Stimulated activated CD4-positive, alpha-beta T cell treated with anti-CD3 and anti-CD28 coated beads, Interleukin-4, amount 100 ng/mL, for 24 hours (primary cell): ENCODE data around the gene EVI2B.
"Not testable (repeated sequence)": the region's sequence is repeated elsewhere in the genome, so short reads cannot be mapped to it uniquely, and the experiment has no call there.

Experiments
- DNase-seq: peaks from one replicate; pipeline ENCODE4 v3.0.0-alpha.2; 2020

The EVI2B gene

DNA sequence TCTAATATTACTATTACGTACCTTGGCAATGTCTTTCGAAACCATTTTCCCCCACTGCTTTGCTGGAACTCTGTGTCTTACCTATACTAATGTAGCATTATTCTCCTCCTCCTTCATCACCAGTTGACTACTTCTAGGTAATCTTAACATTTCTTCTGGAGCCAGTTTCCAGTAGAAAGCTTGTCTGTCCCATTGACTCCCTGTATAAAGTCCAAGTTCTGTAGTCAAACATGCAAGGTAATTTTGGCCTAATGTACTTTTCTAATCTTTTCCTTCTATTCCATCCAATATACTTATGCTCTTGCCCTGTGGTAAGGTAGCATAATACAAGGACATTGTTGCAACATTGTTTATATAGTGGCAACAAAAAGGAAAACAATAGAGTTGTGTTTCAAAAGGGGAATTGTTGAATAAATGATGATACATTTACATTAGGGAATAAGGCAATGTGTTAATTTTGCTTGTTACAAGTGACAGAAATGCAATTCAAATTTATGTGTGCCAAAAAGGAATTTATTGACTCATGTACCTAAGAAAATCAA, 44.7 kb downstream of the EVI2B start:
- no peak for DNase-seq

DNA sequence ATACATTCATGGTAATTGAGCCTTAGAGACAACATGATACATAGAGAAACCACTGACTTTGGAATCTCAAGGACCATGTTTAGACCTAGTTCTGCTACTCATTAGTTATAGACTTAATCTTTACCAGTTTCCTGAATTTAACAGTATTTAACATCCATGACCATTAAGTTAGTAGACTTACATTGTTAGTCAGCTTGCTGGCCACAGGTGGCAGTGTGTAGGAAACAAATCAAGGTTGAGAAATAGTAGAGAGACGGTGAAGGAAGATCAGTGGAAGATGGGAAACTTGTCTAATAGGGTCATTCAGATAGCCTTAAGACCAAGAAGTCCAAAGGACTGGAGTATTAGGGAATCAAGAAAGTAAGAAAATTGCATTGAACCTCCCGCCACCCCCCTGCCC, 47.8 kb downstream of the EVI2B start:
- no peak for DNase-seq

DNA sequence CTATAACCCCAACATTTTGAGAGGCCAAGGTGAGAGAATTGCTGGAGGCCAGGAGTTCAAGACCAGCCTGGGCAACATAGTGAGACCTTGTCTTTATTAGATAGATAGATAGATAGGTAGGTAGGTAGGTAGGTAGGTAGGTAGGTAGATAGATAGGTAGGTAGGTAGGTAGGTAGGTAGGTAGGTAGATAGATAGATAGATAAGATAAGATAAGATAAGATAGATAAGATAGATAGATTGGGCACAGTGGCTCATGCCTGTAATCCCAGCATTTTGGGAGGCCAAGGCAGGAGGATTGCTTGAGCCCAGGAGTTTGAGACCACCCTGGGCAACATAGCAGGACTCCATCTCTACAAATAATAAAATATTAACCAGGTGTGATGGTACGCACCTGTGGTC, 50.9 kb downstream of the EVI2B start:
- not testable (repeated sequence) for DNase-seq

DNA sequence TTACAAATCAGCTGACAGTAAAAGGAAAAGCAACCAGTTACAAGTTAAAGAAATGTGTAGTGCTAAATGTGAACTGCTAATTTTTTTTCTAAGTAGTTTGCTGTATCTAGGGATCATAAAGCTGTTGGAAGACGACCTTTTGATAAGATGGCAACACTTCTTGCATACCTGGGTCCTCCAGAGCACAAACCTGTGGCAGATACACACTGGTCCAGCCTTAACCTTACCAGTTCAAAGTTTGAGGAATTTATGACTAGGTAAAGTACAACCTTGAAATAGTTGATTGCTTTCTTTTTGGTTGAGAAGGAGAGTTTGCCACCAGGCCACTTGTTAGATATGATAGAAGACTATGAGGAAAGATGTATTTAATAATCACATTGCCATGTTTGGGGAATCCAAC, 52.3 kb downstream of the EVI2B start:
- DNase-seq: no peak

DNA sequence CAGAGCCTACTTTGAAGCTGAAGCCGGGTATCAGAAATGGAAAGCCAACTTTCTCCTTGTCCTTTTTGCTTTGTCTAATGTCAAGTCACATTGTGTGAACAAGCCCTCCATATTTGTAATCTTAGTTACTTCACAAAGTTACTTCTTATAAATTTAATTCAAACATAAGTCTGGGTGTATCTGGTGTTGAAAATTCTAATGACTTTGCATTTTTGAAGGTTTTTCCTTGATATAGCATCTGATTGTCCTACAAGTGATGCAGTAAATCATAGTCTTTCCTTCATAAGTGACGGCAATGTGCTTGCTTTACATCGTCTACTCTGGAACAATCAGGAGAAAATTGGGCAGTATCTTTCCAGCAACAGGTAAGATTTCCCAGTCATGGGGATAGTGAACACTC, 53.7 kb downstream of the EVI2B start:
- DNase-seq: no peak

DNA sequence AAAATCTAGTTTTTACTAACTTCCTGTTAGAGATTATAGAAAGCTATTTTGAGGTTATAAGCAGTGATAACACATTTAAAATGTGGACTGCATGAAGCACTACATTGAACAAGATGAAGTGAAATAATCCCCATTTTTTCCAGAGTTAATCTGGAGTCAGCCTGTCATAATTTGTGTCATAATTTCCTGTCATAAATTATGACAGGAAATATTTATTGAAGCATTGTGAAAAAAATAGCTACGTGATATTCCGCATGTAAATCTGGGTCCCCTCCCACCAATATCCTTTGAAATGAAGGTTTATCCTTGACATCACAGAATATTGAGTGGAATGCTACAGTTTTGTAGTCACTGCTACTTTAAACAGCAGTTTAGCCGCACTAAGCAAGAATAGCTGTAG, 56.9 kb downstream of the EVI2B start:
- DNase-seq: no peak

DNA sequence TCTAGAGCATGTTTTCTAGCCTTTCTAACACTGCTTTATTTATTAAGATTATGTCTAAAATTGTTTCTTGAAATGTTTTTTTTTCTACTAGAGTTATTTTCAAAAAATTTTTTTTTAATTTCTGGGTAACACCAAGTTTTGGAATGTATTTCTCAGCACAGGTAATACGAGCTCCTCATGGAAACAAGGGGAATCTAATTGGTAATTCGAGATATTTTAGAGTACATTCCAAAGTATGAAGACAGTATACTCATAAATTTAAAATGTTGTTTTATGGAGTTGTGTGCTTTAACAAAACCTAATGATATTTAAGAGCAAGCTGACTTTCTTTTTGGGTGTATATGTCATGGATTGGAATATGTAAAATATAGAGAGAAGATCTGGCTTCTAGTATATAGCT, 59.2 kb downstream of the EVI2B start:
- no peak for DNase-seq
